Hypothalamus (tissue), 51 donors: ENCODE data around the gene NAP1L4.
A peak's percentile ranks its signal among the peaks of the same experiment; 100 is the strongest.
"Not testable (repeated sequence)": the region's sequence is repeated elsewhere in the genome, so short reads cannot be mapped to it uniquely, and the experiment has no call there.

Experiments used
- DNase-seq, 51 donors: peaks; one replicate each; lab custom pipeline; 2025; lab: John Stamatoyannopoulos, UW

NAP1L4 gene

GRCh38 chr11:2913776-2914175 is 78.4 kb downstream of the NAP1L4 start:
- DNase-seq = no peak

GRCh38 chr11:2913019-2913431 is 79.1 kb downstream of the NAP1L4 start:
- DNase-seq = no peak

- DNase-seq = no peak
Measured at GRCh38 chr11:2912498-2912897, 79.6 kb downstream of the NAP1L4 start.

GRCh38 chr11:2911785-2912391 is 80.2 kb downstream of the NAP1L4 start:
- no peak for DNase-seq

GRCh38 chr11:2911088-2911784 is 80.9 kb downstream of the NAP1L4 start:
- no peak for DNase-seq

GRCh38 chr11:2910401-2910955 is 81.7 kb downstream of the NAP1L4 start:
- DNase-seq = no peak

- no peak for DNase-seq
Measured at GRCh38 chr11:2909133-2909902, 82.8 kb downstream of the NAP1L4 start.

- no peak for DNase-seq
Measured at GRCh38 chr11:2908130-2908529, 84.0 kb downstream of the NAP1L4 start.

- DNase-seq = not testable (repeated sequence)
Measured at GRCh38 chr11:2905299-2905698, 86.8 kb downstream of the NAP1L4 start.

GRCh38 chr11:2904153-2905052 is 87.7 kb downstream of the NAP1L4 start:
- no peak for DNase-seq

- DNase-seq = no peak
Measured at GRCh38 chr11:2903672-2904011, 88.5 kb downstream of the NAP1L4 start.

- DNase-seq = no peak
Measured at GRCh38 chr11:2902784-2903671, 89.1 kb downstream of the NAP1L4 start.

GRCh38 chr11:2901854-2902783 is 90.0 kb downstream of the NAP1L4 start:
- DNase-seq = peak in 43 of 51 donors; percentile 10 to 84 (median 65)

- no peak for DNase-seq
Measured at GRCh38 chr11:2901196-2901796, 90.8 kb downstream of the NAP1L4 start.

- peak in 2 of 51 donors; percentile 20 to 23 for DNase-seq
Measured at GRCh38 chr11:2899080-2899783, 92.9 kb downstream of the NAP1L4 start.

- peak in 4 of 51 donors; percentile 4 to 34 (median 27) for DNase-seq
Measured at GRCh38 chr11:2898366-2899079, 93.6 kb downstream of the NAP1L4 start.

GRCh38 chr11:2897048-2897447 is 95.1 kb downstream of the NAP1L4 start:
- no peak for DNase-seq
